ENCODE data around the gene APOL1. TPM values are rescaled to one million over a fixed set of nuclear protein-coding genes. Genes with fewer than 3 reads are reported as not detected.
A peak's percentile ranks its signal among the peaks of the same experiment; 100 is the strongest.
"Not testable (repeated sequence)": the region's sequence is repeated elsewhere in the genome, so short reads cannot be mapped to it uniquely, and the experiment has no call there.

Gene APOL1
- total RNA-seq, 2 experiments from 2014 or later, result 13.8 to 17.1 TPM

- H3K4me1 Mint-ChIP-seq (ENCODE audit: low read depth), result peaks cover 6% of the 10 kb centered on the region
- H3K36me3 Mint-ChIP-seq (ENCODE audit: low read depth), result peaks cover 44% of the 10 kb centered on the region
- no peaks in the 10 kb centered on the region for H3K27me3 Mint-ChIP-seq
- H3K4me3 Mint-ChIP-seq, result no peak overlapping the region
- TF ChIP-seq CTCF (IDR thresholded peaks at IDR 0.05), result no peak
- DNase-seq (no peak), ATAC-seq (no peak)
- intact Hi-C loops (cut with micrococcal nuclease), result no loop called here
- H3K9me3 Mint-ChIP-seq, result no peaks in the 10 kb centered on the region
- no peak overlapping the region for H3K27ac Mint-ChIP-seq
- POLR2A ChIA-PET, result interaction anchor here (1.7 kb wide), 1 partner anchor 8 kb away, joined by 10 read pairs; no protein-coding TSS in a partner anchor
- CTCF ChIA-PET, result no interaction called here
Measured at GRCh38 chr22:36228944-36229343, 24.0 kb upstream of the APOL1 start.

- H3K27me3 Mint-ChIP-seq; H3K4me3 Mint-ChIP-seq; ATAC-seq; POLR2A ChIA-PET; CTCF ChIA-PET; intact Hi-C loops (cut with micrococcal nuclease); H3K9me3 Mint-ChIP-seq; H3K27ac Mint-ChIP-seq; DNase-seq: not testable (repeated sequence)
- Mint-ChIP-seq H3K4me1 (ENCODE audit: low read depth) (peaks cover 13% of the 10 kb centered on the region), H3K36me3 (ENCODE audit: low read depth) (peaks cover 49% of the 10 kb centered on the region)
Measured at GRCh38 chr22:36229649-36230048, 23.3 kb upstream of the APOL1 start.

- H3K9me3 Mint-ChIP-seq; H3K27ac Mint-ChIP-seq; DNase-seq; ATAC-seq; H3K4me3 Mint-ChIP-seq; intact Hi-C loops (cut with micrococcal nuclease); CTCF ChIA-PET; POLR2A ChIA-PET; H3K27me3 Mint-ChIP-seq: not testable (repeated sequence)
- Mint-ChIP-seq H3K36me3 (ENCODE audit: low read depth) (peaks cover 62% of the 10 kb centered on the region), H3K4me1 (ENCODE audit: low read depth) (peaks cover 27% of the 10 kb centered on the region)
Measured at GRCh38 chr22:36231051-36231450, 21.9 kb upstream of the APOL1 start.

- Mint-ChIP-seq H3K27ac (peak overlapping the region; percentile 7), H3K36me3 (ENCODE audit: low read depth) (peaks cover 71% of the 10 kb centered on the region), H3K9me3 (no peaks in the 10 kb centered on the region), H3K4me3 (no peak overlapping the region), H3K27me3 (no peaks in the 10 kb centered on the region), H3K4me1 (ENCODE audit: low read depth) (peaks cover 44% of the 10 kb centered on the region)
- intact Hi-C loops (cut with micrococcal nuclease), result no loop called here
- ChIA-PET CTCF (interaction anchor here (2.1 kb wide), 1 partner anchor 167 kb away, joined by 4 read pairs; no protein-coding TSS in a partner anchor), POLR2A (interaction anchor here (0.8 to 1.2 kb wide), 2 partner anchors 33 to 63 kb away, joined by 3 read pairs; no protein-coding TSS in a partner anchor)
- ATAC-seq, result no peak
- no peak for DNase-seq
- no peak for TF ChIP-seq CTCF (IDR thresholded peaks at IDR 0.05)
Measured at GRCh38 chr22:36232715-36233401, 20.1 kb upstream of the APOL1 start.

- DNase-seq, result no peak
- Mint-ChIP-seq H3K4me3 (no peak overlapping the region), H3K9me3 (no peaks in the 10 kb centered on the region), H3K4me1 (ENCODE audit: low read depth) (peaks cover 49% of the 10 kb centered on the region), H3K27ac (peak overlapping the region; percentile 81), H3K36me3 (ENCODE audit: low read depth) (peaks cover 77% of the 10 kb centered on the region), H3K27me3 (no peaks in the 10 kb centered on the region)
- ChIA-PET CTCF (interaction anchor here (2.1 kb wide), 1 partner anchor 168 kb away, joined by 4 read pairs; no protein-coding TSS in a partner anchor), POLR2A (no interaction called here)
- TF ChIP-seq CTCF (IDR thresholded peaks at IDR 0.05), result no peak
- intact Hi-C loops (cut with micrococcal nuclease), result no loop called here
- no peak for ATAC-seq
Measured at GRCh38 chr22:36233796-36234195, 19.1 kb upstream of the APOL1 start.

- peak overlapping the region; percentile 81 for H3K27ac Mint-ChIP-seq
- peaks cover 50% of the 10 kb centered on the region for H3K4me1 Mint-ChIP-seq (ENCODE audit: low read depth)
- H3K4me3 Mint-ChIP-seq, result no peak overlapping the region
- peaks cover 81% of the 10 kb centered on the region for H3K36me3 Mint-ChIP-seq (ENCODE audit: low read depth)
- ChIA-PET POLR2A (interaction anchor here (1.2 kb wide), 1 partner anchor 42 kb away, joined by 4 read pairs; no protein-coding TSS in a partner anchor), CTCF (interaction anchor here (2.1 kb wide), 1 partner anchor 168 kb away, joined by 4 read pairs; no protein-coding TSS in a partner anchor)
- ATAC-seq (no peak), DNase-seq (no peak)
- H3K9me3 Mint-ChIP-seq, result no peaks in the 10 kb centered on the region
- intact Hi-C loops (cut with micrococcal nuclease), result no loop called here
- no peak for TF ChIP-seq CTCF (IDR thresholded peaks at IDR 0.05)
- no peaks in the 10 kb centered on the region for H3K27me3 Mint-ChIP-seq
Measured at GRCh38 chr22:36234213-36234612, 18.7 kb upstream of the APOL1 start.

All from activated CD8-positive, alpha-beta T cell treated with anti-CD3 and anti-CD28 coated beads for 36 hours (primary cell).